GM13976 (cell line): ENCODE results near the gene CLEC4D.
"Not testable (repeated sequence)": the region's sequence is repeated elsewhere in the genome, so short reads cannot be mapped to it uniquely, and the experiment has no call there.

ENCODE experiments used
- DNase-seq: peaks from one replicate; pipeline ENCODE4 v3.0.0; 2012; ENCODE audit warnings: low spot score
- in situ Hi-C: fragments of 300-500 bp; cut with MboI; formaldehyde crosslinking; loops from one replicate; pipeline ENCODE4 v1.12.0; 2022; ENCODE audit warnings: low sequenced_read_pairs, mixed read lengths, inconsistent platforms; ENCODE audit not compliant: unreplicated experiment
- TF ChIP-seq, protein P1 (sequence below): IDR thresholded peaks from 2 replicates; pipeline ENCODE4 v1.5.1; 2012; ENCODE audit warnings: borderline replicate concordance, mild to moderate bottlenecking; ENCODE audit not compliant: insufficient read depth; ENCODE audit errors: extremely low read depth, missing control alignments, control extremely low read depth

CLEC4D gene

GRCh38 chr12:8508223-8508622 lies 5.1 kb upstream of the CLEC4D start:
- DNase-seq, result no peak
- TF ChIP-seq, protein P1, sequence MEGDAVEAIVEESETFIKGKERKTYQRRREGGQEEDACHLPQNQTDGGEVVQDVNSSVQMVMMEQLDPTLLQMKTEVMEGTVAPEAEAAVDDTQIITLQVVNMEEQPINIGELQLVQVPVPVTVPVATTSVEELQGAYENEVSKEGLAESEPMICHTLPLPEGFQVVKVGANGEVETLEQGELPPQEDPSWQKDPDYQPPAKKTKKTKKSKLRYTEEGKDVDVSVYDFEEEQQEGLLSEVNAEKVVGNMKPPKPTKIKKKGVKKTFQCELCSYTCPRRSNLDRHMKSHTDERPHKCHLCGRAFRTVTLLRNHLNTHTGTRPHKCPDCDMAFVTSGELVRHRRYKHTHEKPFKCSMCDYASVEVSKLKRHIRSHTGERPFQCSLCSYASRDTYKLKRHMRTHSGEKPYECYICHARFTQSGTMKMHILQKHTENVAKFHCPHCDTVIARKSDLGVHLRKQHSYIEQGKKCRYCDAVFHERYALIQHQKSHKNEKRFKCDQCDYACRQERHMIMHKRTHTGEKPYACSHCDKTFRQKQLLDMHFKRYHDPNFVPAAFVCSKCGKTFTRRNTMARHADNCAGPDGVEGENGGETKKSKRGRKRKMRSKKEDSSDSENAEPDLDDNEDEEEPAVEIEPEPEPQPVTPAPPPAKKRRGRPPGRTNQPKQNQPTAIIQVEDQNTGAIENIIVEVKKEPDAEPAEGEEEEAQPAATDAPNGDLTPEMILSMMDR, result no peak
- in situ Hi-C loops, result no loop called here

GRCh38 chr12:8508910-8509841 lies 4.1 kb upstream of the CLEC4D start:
- in situ Hi-C loops, result no loop called here
- no peak for DNase-seq
- TF ChIP-seq, protein P1, result no peak

- no peak for DNase-seq
- TF ChIP-seq, protein P1, result no peak
- in situ Hi-C loops, result no loop called here
These were observed 4.7 kb downstream of the CLEC4D start for GRCh38 chr12:8517971-8518370.

DNA sequence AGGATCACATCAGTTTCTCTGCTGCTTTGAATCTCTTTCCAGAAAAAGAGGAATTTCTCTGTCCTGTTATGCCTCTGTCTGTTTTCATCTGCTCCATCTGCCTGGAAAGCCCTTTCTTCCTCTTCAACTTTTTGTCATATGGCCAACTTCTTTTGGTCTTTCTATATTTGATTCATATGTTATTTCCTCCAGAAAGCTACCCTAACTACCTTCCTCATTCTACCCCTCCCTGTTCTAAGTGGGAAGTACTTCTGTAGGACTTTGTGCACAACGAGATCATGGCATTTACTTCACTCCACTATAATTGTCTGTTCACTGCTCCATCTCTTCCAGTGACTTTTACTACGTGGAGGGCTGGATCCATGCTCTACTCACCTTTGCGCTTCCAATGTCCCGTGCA lies 5.9 kb downstream of the CLEC4D start:
- DNase-seq, result no peak
- TF ChIP-seq, protein P1, result no peak
- in situ Hi-C loops, result no loop called here

- DNase-seq, result no peak
- in situ Hi-C loops, result loop anchor here (25.0 kb wide), 1 partner anchor 360 kb away; no protein-coding TSS in a partner anchor
These were observed 14.2 kb downstream of the CLEC4D start for GRCh38 chr12:8527250-8528130.

DNA sequence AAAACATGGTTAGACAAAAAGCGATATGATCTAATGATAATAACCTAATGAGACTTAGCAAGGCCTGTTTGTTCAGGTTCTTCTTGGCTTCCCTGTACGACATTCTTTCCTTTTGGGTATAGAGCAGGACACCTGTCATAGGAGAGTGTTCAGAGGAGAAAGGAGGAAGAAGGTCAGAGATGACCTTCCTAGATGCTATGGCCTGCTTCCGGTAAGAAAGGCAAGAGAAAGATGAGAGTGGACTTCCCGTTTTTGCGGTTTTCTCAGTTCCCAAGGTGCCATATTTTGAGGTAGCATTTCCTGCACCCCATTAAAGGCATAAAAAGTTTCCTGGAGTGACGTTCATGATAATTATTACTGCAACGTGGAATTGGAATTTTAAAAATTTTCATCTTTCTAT lies 18.7 kb downstream of the CLEC4D start:
- in situ Hi-C loops, result loop anchor here (25.0 kb wide), 1 partner anchor 355 kb away; no protein-coding TSS in a partner anchor
- DNase-seq, result no peak
- TF ChIP-seq, protein P1, result no peak

More at GRCh38 chr12:8527250-8528130, 14.2 kb downstream of the CLEC4D start:
- TF ChIP-seq, protein P1, result no peak

GRCh38 chr12:8537820-8538219 lies 24.5 kb downstream of the CLEC4D start:
- DNase-seq, result not testable (repeated sequence)
- in situ Hi-C loops, result loop anchor here (25.0 kb wide), 1 partner anchor 349 kb away; no protein-coding TSS in a partner anchor

- in situ Hi-C loops, result loop anchor here (25.0 kb wide), 1 partner anchor 346 kb away; no protein-coding TSS in a partner anchor
- not testable (repeated sequence) for DNase-seq
These were observed 27.5 kb downstream of the CLEC4D start, which contains the start of gene CLEC4E for GRCh38 chr12:8540831-8541230. Gene CLEC4E (minus strand): TSS chr12:8540905. CDS start chr12:8540797, 108 bp downstream.
